IPS-15b (cell line): ENCODE results near the gene HDGF.
A peak's percentile ranks its signal among the peaks of the same experiment; 100 is the strongest.

Source experiments
- H3K27me3 ChIP-seq: one replicate; pipeline ENCODE4 v1.6.1; 2013; ENCODE audit warnings: low read length; ENCODE audit not compliant: control insufficient read depth, insufficient read depth
- H3K36me3 ChIP-seq: one replicate; pipeline ENCODE4 v1.6.1; 2013; ENCODE audit warnings: low read length; ENCODE audit not compliant: control insufficient read depth, insufficient read depth
- H3K4me1 ChIP-seq: one replicate; pipeline ENCODE4 v1.6.1; 2013; ENCODE audit warnings: mild to moderate bottlenecking, low read length; ENCODE audit not compliant: control insufficient read depth, insufficient read depth
- H3K4me3 ChIP-seq: one replicate; pipeline ENCODE4 v1.5.1; 2013; ENCODE audit warnings: low read depth, low read length
- H3K9ac ChIP-seq: one replicate; pipeline ENCODE4 v1.6.1; 2013; ENCODE audit warnings: low read depth, mild to moderate bottlenecking, low read length
- H3K9me3 ChIP-seq: one replicate; pipeline ENCODE4 v1.6.1; 2013; ENCODE audit warnings: mild to moderate bottlenecking, low read length; ENCODE audit not compliant: control insufficient read depth, insufficient read depth

Gene HDGF

DNA sequence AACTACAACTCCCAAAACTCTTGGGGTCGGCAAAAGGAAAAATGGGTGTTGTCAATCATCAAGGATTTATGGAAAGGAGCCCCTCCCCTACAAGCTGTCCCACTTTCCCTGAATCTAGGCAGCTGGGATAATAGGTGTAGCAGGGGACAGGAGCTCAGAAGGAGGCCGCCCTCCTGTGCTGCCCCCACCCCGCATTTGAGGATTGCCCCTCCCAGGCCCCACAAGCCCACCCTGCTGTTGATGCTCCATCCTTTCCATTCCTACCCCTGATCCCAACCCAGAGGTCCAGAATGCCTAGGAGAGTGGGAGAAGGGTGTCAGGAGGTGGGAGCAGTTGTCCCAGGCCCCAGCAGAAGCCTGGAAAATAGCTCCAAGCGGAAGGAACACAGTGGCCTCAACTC is 8.7 kb downstream of the HDGF start:
- no peak overlapping the region for H3K9ac ChIP-seq
- peaks cover 21% of the 10 kb centered on the region for H3K36me3 ChIP-seq
- no peaks in the 10 kb centered on the region for H3K9me3 ChIP-seq
- no peaks in the 10 kb centered on the region for H3K27me3 ChIP-seq
- no peak overlapping the region for H3K4me3 ChIP-seq
- peaks cover 16% of the 10 kb centered on the region for H3K4me1 ChIP-seq

DNA sequence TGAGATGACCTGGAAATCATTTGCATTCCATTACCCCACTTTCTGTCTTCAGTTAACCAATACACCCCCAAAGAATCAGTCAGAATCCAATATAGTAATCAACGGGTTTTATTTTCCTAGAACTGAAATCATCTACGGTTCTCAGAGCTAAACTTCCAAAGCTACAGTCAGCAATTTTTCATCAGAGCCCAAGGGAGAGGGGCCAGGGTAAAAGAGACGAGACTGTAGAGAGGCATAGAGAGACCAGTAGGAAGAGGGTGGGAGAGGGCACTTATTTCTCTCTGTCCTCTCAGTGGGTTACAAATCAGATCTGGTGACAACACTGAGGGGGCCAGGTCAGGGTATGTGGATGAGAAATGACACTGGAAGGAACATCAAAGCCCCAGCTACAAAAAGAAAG is 9.5 kb downstream of the HDGF start:
- no peak overlapping the region for H3K4me3 ChIP-seq
- H3K9ac ChIP-seq, result no peak overlapping the region
- no peaks in the 10 kb centered on the region for H3K9me3 ChIP-seq
- peaks cover 13% of the 10 kb centered on the region for H3K4me1 ChIP-seq
- peaks cover 25% of the 10 kb centered on the region for H3K36me3 ChIP-seq
- no peaks in the 10 kb centered on the region for H3K27me3 ChIP-seq

DNA sequence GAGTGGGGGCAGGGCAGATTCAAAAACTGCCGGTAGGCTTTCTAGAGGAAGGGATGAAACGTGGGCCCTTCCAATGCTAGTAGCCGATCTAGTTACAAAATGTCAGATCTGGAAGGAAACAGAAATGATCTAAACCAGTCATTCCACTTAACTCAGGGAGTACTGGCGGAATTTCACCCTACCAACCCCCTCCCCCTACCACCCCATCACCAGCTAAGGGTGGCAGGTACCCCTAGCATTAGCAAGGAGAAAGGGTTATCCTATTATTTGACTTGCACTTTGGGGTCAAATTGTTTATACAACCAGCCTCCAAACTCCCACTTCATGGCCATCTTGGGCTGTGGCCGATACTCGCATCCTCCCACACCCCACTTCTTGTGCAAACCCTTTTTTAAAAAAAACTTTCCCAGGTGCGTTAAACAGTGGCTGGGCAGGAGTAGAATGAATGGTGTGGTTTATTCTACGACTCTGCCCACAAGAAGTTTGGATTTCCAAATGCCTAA is 9.9 kb downstream of the HDGF start:
- Histone ChIP-seq H3K9me3 (no peaks in the 10 kb centered on the region), H3K4me3 (peak overlapping the region; percentile 42), H3K27me3 (no peaks in the 10 kb centered on the region), H3K9ac (peak overlapping the region; percentile 56), H3K4me1 (peaks cover 13% of the 10 kb centered on the region), H3K36me3 (peaks cover 28% of the 10 kb centered on the region)

DNA sequence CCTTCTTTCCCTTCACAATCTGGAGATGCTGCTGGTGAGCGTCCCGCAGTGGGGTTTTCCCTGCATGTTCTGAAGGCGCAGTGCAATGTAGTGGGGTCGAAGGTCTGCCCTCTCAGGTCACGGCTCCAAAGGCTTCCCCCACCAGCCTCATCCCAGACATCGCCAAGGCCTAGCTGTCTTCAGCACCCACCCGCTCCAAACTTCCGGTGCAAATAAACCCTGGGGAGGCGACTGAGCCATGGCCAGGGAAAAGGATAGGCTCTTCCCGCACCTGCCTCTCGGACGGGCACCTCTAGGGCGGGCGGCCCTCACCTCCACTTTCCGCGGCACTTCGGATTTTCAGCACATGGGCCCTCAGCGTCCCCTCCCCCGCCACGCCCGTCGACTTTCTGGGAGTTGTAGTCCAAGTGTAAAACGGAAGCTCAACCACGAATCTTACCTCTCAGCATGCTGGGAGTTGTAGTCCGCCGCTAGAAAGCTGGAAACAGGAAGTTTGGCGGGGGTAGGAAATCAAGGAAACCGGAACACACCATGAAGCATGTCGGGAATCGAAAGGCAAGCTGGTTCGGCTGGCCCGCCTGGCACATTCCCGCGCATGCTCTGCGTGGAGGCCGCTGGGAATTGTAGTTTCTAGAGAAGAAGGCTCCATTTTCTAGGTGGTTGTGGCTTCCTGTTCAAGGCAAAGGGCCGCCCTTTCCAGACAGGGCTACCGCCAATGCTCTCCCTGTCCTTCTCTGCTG is 10.6 kb downstream of the HDGF start, which contains the start of gene MRPL24:
Gene MRPL24, minus strand, starts transcription at position 348 of the 740 bp plus-strand sequence. CDS start 2,384 bp downstream, outside the sequence.
- peaks cover 28% of the 10 kb centered on the region for H3K36me3 ChIP-seq

DNA sequence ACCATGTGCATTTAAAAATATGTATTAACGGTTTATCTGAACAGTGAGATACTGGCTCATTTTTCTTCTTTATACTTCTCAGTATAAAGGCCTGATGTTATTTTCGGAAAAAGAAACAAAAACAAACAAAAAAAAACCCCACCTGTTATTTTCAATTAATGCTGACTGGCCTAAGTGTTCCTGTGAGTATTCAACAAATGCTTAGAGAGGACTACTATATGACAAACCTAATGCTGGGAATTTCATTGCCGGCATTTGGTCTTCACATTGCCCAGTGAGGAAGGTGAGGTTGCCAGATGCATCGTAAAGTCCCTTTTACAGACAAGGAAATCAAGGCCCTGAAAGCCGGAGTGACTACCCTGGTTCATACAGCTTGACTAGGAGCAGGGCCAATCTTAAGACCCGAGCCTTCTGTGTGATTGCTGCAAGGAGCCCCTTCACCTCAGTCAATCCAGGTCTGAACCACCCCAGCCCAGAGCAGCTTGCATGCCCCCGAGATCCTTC is 11.2 kb downstream of the HDGF start:
- Histone ChIP-seq H3K36me3 (peaks cover 28% of the 10 kb centered on the region), H3K27me3 (no peaks in the 10 kb centered on the region), H3K9ac (peak overlapping the region; percentile 94), H3K9me3 (no peaks in the 10 kb centered on the region), H3K4me3 (peak overlapping the region; percentile 96), H3K4me1 (peaks cover 5% of the 10 kb centered on the region)

More for the DNA sequence above, 10.6 kb downstream of the HDGF start, which contains the start of gene MRPL24:
- H3K27me3 ChIP-seq, result no peaks in the 10 kb centered on the region
- H3K4me1 ChIP-seq, result peaks cover 7% of the 10 kb centered on the region
- H3K4me3 ChIP-seq, result peak within 1 kb of the TSS; percentile 96
- H3K9me3 ChIP-seq, result no peaks in the 10 kb centered on the region
- peak within 1 kb of the TSS; percentile 94 for H3K9ac ChIP-seq

DNA sequence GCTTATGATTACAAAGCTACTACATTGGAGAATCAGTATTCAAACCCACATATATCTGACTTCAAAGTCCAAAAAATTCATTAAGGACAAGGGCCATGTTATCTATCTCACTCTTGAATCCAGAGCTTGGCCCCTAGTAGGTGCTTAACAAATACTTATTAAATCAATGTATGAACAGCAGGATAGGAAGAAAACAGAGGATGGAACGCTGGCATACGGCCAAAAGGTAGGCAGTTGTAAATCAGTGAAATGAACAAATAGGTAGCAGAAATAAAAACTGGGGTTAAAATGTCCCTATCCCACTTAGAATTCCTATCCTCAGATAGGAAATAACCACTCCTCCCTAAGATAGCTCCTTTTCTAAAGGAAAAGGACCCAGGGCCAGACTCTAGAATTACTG is 12.6 kb downstream of the HDGF start:
- Histone ChIP-seq H3K4me1 (peaks cover 5% of the 10 kb centered on the region), H3K9ac (no peak overlapping the region), H3K27me3 (no peaks in the 10 kb centered on the region), H3K9me3 (no peaks in the 10 kb centered on the region), H3K36me3 (peaks cover 19% of the 10 kb centered on the region), H3K4me3 (no peak overlapping the region)

DNA sequence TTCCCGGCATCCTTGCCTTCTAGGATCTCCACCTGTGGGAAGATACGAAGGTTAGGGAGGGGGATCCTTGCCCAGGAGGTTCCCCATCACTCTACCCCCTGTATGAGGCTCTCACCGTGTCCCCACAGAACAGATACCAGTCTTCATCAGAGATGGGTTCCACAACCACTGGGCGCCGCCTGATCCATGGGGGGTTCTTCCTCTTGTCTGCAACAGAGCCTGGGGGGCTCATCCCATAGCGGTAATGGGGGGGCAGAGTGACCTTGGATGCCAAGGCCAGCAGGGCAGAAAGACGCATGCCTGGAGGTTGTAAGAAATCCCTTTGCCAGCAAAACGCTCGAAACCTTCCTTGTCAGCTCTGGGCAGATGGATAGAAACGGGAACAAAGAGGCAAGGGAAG is 13.1 kb downstream of the HDGF start:
- Histone ChIP-seq H3K4me1 (peaks cover 5% of the 10 kb centered on the region), H3K4me3 (no peak overlapping the region), H3K9me3 (no peaks in the 10 kb centered on the region), H3K36me3 (peaks cover 14% of the 10 kb centered on the region), H3K9ac (no peak overlapping the region), H3K27me3 (no peaks in the 10 kb centered on the region)

DNA sequence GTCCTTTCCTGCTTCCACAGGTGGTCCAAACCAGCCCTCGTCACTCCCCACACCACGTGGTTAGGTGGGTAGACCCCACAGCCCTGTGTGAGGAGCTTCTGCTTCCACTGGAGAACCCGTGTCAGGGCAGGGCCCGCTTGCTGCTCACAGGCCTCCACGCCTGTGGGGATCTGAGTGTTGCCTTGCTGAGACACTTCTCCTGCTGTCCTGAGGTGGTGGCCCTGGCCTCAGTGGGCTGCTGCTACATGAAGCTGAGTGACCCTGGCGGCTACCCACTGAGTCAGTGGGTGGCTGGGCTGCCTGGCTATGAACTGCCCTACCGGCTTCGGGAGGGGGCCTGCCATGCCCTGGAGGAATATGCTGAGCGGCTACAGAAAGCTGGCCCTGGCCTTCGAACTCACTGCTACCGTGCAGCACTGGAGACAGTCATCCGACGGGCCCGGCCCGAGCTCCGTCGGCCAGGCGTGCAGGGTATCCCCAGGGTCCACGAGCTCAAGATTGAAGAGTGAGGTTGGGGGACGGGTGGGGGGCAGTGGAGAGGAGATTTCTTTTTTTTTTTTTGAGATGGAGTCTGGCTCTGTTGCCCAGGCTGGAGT is 17.4 kb downstream of the HDGF start:
- Histone ChIP-seq H3K4me1 (peaks cover 7% of the 10 kb centered on the region), H3K4me3 (no peak overlapping the region), H3K27me3 (no peaks in the 10 kb centered on the region), H3K9ac (no peak overlapping the region), H3K9me3 (no peaks in the 10 kb centered on the region), H3K36me3 (peaks cover 7% of the 10 kb centered on the region)

DNA sequence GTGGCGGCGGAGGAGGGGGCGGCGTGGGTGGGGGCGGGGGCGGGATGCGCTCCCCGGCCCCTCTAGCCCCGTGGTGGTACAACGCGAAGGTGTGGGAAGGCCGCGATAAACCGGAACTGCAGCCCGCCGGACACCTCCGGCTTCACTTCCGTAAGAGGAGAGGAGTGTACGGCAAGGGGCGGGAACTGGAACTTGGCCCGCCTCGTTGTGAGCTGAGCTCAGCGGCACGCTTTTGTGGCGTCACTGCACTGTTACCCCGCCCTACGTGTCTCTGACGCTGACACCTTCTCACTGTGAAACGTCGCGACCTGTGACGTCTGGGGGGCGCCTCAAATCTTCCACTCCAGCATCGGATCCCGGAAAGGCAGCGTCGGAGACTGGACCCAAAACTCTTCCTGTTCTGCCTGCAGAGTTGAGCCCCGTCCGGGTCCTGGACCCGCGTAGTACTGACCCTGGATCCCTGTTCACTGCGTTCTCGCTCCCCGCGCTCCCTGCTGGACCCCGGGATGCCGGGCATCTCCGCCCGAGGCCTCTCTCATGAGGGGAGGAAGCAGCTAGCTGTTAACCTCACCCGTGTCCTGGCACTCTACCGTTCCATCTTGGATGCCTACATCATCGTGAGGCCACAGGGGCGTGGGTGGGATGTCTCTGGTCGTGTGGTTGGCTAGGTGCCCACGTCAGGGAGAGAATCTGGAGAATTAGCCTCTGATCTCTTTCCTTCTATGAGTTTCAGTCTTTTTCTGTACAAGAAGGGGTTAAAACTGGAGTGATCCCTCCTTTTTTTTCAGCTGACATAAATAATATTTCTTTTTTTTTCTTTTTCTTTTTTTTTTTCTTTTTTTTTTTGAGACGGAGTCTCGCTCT is 22.6 kb downstream of the HDGF start, which contains the start of gene ISG20L2:
Gene ISG20L2, minus strand, starts transcription at position 168 of the 864 bp plus-strand sequence. CDS start 1,114 bp downstream, outside the sequence.
- Histone ChIP-seq H3K4me1 (peaks cover 21% of the 10 kb centered on the region), H3K27me3 (no peaks in the 10 kb centered on the region), H3K36me3 (peaks cover 8% of the 10 kb centered on the region), H3K9me3 (no peaks in the 10 kb centered on the region), H3K4me3 (peak within 1 kb of the TSS; percentile 99), H3K9ac (peak within 1 kb of the TSS; percentile 85)

DNA sequence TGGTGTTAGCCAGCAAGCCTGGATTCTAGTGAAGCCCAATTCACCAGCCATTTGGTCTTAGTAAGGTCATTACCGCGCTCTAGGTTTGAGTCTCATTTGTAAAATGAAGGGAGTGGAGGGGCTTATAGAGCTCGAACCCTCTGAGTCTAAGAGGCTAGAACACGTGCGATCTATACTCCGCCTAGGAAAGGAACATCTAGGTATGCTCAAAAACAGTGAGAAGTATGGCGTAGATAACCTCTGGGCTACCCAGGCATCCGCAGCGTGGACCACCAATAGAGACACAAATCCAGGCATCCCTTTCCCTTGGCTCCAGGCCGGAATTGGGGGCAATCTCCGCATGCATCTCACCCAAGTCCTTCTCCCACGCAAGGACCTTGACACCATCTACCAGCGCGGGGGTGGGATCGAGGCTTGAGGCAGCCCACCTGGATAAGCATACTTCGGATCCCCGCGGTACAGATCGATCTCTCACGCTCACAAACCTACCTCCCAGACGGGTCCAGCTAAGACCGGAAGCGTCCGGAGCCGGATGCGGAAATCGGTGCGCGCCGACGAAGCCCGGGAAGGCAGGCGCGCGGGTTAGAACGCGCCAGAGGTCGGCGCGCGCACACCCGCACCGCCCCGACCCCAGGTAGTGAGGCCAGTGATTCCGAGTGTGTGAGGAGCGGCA is 23.4 kb downstream of the HDGF start, which contains the start of gene METTL25B:
Gene METTL25B, plus strand, starts transcription at position 544 of the 673 bp plus-strand sequence. CDS start 636 bp downstream, outside the sequence.
- peaks cover 16% of the 10 kb centered on the region for H3K36me3 ChIP-seq
- no peaks in the 10 kb centered on the region for H3K9me3 ChIP-seq
- peaks cover 21% of the 10 kb centered on the region for H3K4me1 ChIP-seq
- peak within 1 kb of the TSS; percentile 85 for H3K9ac ChIP-seq
- H3K27me3 ChIP-seq, result no peaks in the 10 kb centered on the region
- H3K4me3 ChIP-seq, result peak within 1 kb of the TSS; percentile 99

DNA sequence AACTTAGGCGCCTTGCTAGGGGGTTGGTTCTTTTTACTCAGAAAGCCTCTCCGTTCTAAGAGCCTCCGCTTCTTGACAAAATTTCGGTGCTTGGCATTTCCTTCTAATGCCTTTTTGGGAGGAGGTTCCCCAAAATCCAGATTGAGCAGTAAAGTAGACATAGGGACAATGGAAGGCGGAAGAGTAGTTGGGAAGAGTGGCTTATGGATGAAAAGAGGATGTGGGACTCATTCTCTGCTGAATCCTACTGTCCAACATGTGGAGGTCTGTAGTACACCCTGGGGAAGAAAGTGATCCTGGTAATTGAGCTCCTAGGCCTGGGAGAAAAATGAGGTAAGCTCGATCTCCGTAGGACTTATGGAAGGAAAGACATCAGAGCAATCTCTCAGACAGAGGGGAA is 24.0 kb downstream of the HDGF start:
- Histone ChIP-seq H3K9ac (peak overlapping the region; percentile 85), H3K9me3 (no peaks in the 10 kb centered on the region), H3K27me3 (no peaks in the 10 kb centered on the region), H3K4me1 (peaks cover 21% of the 10 kb centered on the region), H3K36me3 (peaks cover 21% of the 10 kb centered on the region), H3K4me3 (peak overlapping the region; percentile 99)
